ENCODE data around the gene CTXND1. TPM values are rescaled to one million over a fixed set of nuclear protein-coding genes. Genes with fewer than 3 reads are reported as not detected.

Gene CTXND1
- total RNA-seq, 2 donors from 2014 or later = 0.04 TPM; not detected in 1

GRCh38 chr15:80242802-80243201 lies 9.2 kb downstream of the CTXND1 start:
- Histone ChIP-seq H3K27me3 (ENCODE audit: control insufficient read depth, insufficient read depth, low read length, poor library complexity, severe bottlenecking) (no peaks in the 10 kb centered on the region), H3K27ac (ENCODE audit: low read depth, low read length) (no peak overlapping the region), H3K9ac (ENCODE audit: extremely low read depth, low read length, poor library complexity, severe bottlenecking) (no peak overlapping the region), H3K36me3 (ENCODE audit: control insufficient read depth, insufficient read depth, low read length) (no peaks in the 10 kb centered on the region), H3K9me3 (ENCODE audit: control insufficient read depth, low read length) (no peaks in the 10 kb centered on the region), H3K4me1 (ENCODE audit: control insufficient read depth, insufficient read depth, low read length) (peaks cover 16% of the 10 kb centered on the region), H3K4me3 (ENCODE audit: low read length) (peak overlapping the region; percentile 21)
- TF ChIP-seq, protein P1, sequence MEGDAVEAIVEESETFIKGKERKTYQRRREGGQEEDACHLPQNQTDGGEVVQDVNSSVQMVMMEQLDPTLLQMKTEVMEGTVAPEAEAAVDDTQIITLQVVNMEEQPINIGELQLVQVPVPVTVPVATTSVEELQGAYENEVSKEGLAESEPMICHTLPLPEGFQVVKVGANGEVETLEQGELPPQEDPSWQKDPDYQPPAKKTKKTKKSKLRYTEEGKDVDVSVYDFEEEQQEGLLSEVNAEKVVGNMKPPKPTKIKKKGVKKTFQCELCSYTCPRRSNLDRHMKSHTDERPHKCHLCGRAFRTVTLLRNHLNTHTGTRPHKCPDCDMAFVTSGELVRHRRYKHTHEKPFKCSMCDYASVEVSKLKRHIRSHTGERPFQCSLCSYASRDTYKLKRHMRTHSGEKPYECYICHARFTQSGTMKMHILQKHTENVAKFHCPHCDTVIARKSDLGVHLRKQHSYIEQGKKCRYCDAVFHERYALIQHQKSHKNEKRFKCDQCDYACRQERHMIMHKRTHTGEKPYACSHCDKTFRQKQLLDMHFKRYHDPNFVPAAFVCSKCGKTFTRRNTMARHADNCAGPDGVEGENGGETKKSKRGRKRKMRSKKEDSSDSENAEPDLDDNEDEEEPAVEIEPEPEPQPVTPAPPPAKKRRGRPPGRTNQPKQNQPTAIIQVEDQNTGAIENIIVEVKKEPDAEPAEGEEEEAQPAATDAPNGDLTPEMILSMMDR (conservative IDR thresholded peaks at IDR 0.05) = no peak
- WGBS, 2 experiments (ENCODE audit: insufficient coverage in 1 of 2, insufficient read length in 1 of 2) = 83 to 96% methylated on average over 1 to 3 of the region's 3 CpGs
- no peak for DNase-seq
- Mint-ChIP-seq H3K4me1 (peaks cover 22% of the 10 kb centered on the region), H3K9me3 (no peaks in the 10 kb centered on the region), H3K27ac (peak overlapping the region; percentile 74), H3K27me3 (ENCODE audit: insufficient read depth) (peaks cover 3% of the 10 kb centered on the region), H3K36me3 (ENCODE audit: low read depth) (no peaks in the 10 kb centered on the region), H3K4me3 (no peak overlapping the region)

DNA sequence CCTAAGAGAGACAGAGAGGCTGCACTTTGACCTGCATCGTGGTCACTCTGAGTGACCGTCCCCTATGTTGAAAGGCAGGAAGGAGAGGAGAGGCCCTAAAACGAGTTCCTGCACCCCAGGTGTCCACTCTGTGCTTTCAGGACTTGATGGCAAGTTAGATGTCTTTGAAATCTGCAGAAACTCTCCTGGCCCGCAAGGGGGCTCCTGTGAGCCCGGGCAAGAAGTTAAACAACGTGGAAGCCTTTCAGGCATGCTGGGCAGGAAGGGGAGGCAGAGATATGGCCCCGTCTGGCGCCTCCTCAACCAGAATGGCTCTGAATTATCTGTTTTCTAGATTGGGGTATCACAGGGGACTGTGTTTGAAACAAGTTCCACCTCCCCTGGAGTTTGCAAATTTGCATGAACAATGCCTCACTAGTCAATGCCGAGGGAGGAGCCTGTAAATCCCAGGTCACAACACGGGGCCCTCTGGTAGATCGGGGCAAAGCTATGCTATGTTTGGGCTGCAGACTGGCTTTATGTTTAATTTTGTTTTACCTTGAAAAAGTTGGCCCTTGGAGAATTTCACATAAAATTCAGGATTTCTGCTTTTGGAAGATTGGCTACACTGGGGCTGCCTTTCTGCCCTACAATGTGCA lies 9.8 kb downstream of the CTXND1 start:
- H3K9ac ChIP-seq (ENCODE audit: extremely low read depth, low read length, poor library complexity, severe bottlenecking) = no peak overlapping the region
- Mint-ChIP-seq H3K4me1 (peaks cover 22% of the 10 kb centered on the region), H3K36me3 (ENCODE audit: low read depth) (no peaks in the 10 kb centered on the region)

GRCh38 chr15:80241508-80241907 lies 10.5 kb downstream of the CTXND1 start:
- Mint-ChIP-seq H3K27ac (peak overlapping the region; percentile 4), H3K36me3 (ENCODE audit: low read depth) (no peaks in the 10 kb centered on the region), H3K4me3 (no peak overlapping the region), H3K4me1 (peaks cover 15% of the 10 kb centered on the region), H3K9me3 (no peaks in the 10 kb centered on the region), H3K27me3 (ENCODE audit: insufficient read depth) (no peaks in the 10 kb centered on the region)
- H3K27me3 ChIP-seq (ENCODE audit: control insufficient read depth, insufficient read depth, low read length, poor library complexity, severe bottlenecking) = no peaks in the 10 kb centered on the region
- H3K36me3 ChIP-seq (ENCODE audit: control insufficient read depth, insufficient read depth, low read length) = no peaks in the 10 kb centered on the region
- 60 to 95% methylated on average over 1 to 5 of the region's 5 CpGs for WGBS, 2 experiments (ENCODE audit: insufficient coverage in 1 of 2, insufficient read length in 1 of 2)
- H3K9me3 ChIP-seq (ENCODE audit: control insufficient read depth, low read length) = no peaks in the 10 kb centered on the region
- peaks cover 11% of the 10 kb centered on the region for H3K4me1 ChIP-seq (ENCODE audit: control insufficient read depth, insufficient read depth, low read length)
- DNase-seq = no peak
- no peak overlapping the region for H3K4me3 ChIP-seq (ENCODE audit: low read length)
- H3K9ac ChIP-seq (ENCODE audit: extremely low read depth, low read length, poor library complexity, severe bottlenecking) = no peak overlapping the region
- H3K27ac ChIP-seq (ENCODE audit: low read depth, low read length) = no peak overlapping the region
- TF ChIP-seq, protein P1 (conservative IDR thresholded peaks at IDR 0.05) = no peak

More for the DNA sequence above, 9.8 kb downstream of the CTXND1 start:
- Histone ChIP-seq H3K27ac (ENCODE audit: low read depth, low read length) (no peak overlapping the region), H3K36me3 (ENCODE audit: control insufficient read depth, insufficient read depth, low read length) (no peaks in the 10 kb centered on the region), H3K27me3 (ENCODE audit: control insufficient read depth, insufficient read depth, low read length, poor library complexity, severe bottlenecking) (no peaks in the 10 kb centered on the region), H3K9me3 (ENCODE audit: control insufficient read depth, low read length) (no peaks in the 10 kb centered on the region), H3K4me1 (ENCODE audit: control insufficient read depth, insufficient read depth, low read length) (peaks cover 13% of the 10 kb centered on the region), H3K4me3 (ENCODE audit: low read length) (peak overlapping the region; percentile 21)
- TF ChIP-seq, protein P1 (conservative IDR thresholded peaks at IDR 0.05) = peak; percentile 94
- Mint-ChIP-seq H3K27ac (peak overlapping the region; percentile 74), H3K27me3 (ENCODE audit: insufficient read depth) (no peaks in the 10 kb centered on the region), H3K4me3 (no peak overlapping the region), H3K9me3 (no peaks in the 10 kb centered on the region)
- WGBS, 2 experiments (ENCODE audit: insufficient coverage in 1 of 2, insufficient read length in 1 of 2) = 38 to 44% methylated on average over 10 to 11 of the region's 11 CpGs
- peak; percentile 94 for DNase-seq

All from endodermal cell (in vitro differentiated cells).